ENCODE measurements around the gene USP25. TPM values are rescaled to one million over a fixed set of nuclear protein-coding genes. Genes with fewer than 3 reads are reported as not detected.

The USP25 gene
- total and polyA plus RNA-seq, 9 of the 15 experiments (the other 6 are each of a cell fraction or from before 2014, with no cell fraction given): 7.8 to 44.9 (median 31.4) TPM

GRCh38 chr21:15766952-15767603 lies 37.3 kb downstream of the USP25 start:
- H3K27me3 ChIP-seq (ENCODE audit: control insufficient read depth in 2 of 2, insufficient read depth in 2 of 2, low read length in 2 of 2): no peaks in the 10 kb centered on the region
- in situ Hi-C loops (cut with MboI) (no loop called here), intact Hi-C loops (cut with micrococcal nuclease) (no loop called here)
- no peaks in the 10 kb centered on the region for H3K9me1 ChIP-seq (ENCODE audit: control insufficient read depth, insufficient read depth, low read length)
- WGBS (ENCODE audit: insufficient coverage, low coverage, missing lambda C conversion rate): 69% methylated on average over 1 of the region's 1 CpG
- no peak overlapping the region for H3K9ac ChIP-seq (ENCODE audit: insufficient read depth in 1 of 2, low read depth in 2 of 2, low read length in 2 of 2)
- 0 out of 2 replicates have a peak, but pooled peaks cover 2% of the 10 kb centered on the region for H3K9me3 ChIP-seq (replicated peaks; ENCODE audit: control insufficient read depth, insufficient read depth, low read depth, low read length)
- H3K4me2 ChIP-seq (ENCODE audit: insufficient read depth, low read length): no peak overlapping the region
- BruUV-seq (replicated peaks): no TSS peak
- ATAC-seq: no peak
- H3K27ac ChIP-seq (ENCODE audit: extremely low read depth, low read depth, low read length): no peak overlapping the region
- no peak overlapping the region for H3K4me3 ChIP-seq
- H3K79me2 ChIP-seq (ENCODE audit: control insufficient read depth, insufficient read depth, low read length): peaks cover 89% of the 10 kb centered on the region
- H4K20me1 ChIP-seq (replicated peaks; ENCODE audit: control insufficient read depth, insufficient read depth, low read length): no peaks in the 10 kb centered on the region
- ChIA-PET CTCF (ENCODE audit: low intra/inter-chr PET ratio) (no interaction called here), POLR2A (no interaction called here)
- peaks cover 61% of the 10 kb centered on the region for H3K36me3 ChIP-seq (ENCODE audit: control insufficient read depth, insufficient read depth, low read length)
- no peak overlapping the region for H2AFZ ChIP-seq (ENCODE audit: low read depth, low read length)
- TF ChIP-seq SMAD2 (IDR thresholded peaks at IDR 0.05; ENCODE audit: low read depth, low read length) (no peak), ZNF79 (CRISPR knock-in tag; IDR thresholded peaks at IDR 0.05; ENCODE audit: low read depth) (no peak), ZNF584 (CRISPR knock-in tag; IDR thresholded peaks at IDR 0.05; ENCODE audit: low read depth) (no peak), BRF2 (IDR thresholded peaks at IDR 0.05; ENCODE audit: borderline replicate concordance, insufficient read depth, insufficient read length) (no peak), MTA1 (IDR thresholded peaks at IDR 0.05; ENCODE audit: borderline replicate concordance) (no peak), SRSF9 (IDR thresholded peaks at IDR 0.05; ENCODE audit: borderline replicate concordance, low read depth, low read length) (no peak)
- no peak for FAIRE-seq
- DNase-seq (ENCODE audit: extremely low read depth in 1 of 4, low spot score in 3 of 4): no peak
- H3K4me1 ChIP-seq (replicated peaks in 1 of 2; ENCODE audit: control insufficient read depth in 2 of 2, insufficient read depth in 2 of 2, low read length in 2 of 2): no peaks in the 10 kb centered on the region
